Fibroblast of upper back skin (primary cell): ENCODE data around the gene B3GLCT.
A peak's percentile ranks its signal among the peaks of the same experiment; 100 is the strongest.
"Not testable (repeated sequence)": the region's sequence is repeated elsewhere in the genome, so short reads cannot be mapped to it uniquely, and the experiment has no call there.

Experiments
- DNase-seq: peaks from one replicate; pipeline ENCODE4 v3.0.0-alpha.2; 2013

B3GLCT gene

DNA sequence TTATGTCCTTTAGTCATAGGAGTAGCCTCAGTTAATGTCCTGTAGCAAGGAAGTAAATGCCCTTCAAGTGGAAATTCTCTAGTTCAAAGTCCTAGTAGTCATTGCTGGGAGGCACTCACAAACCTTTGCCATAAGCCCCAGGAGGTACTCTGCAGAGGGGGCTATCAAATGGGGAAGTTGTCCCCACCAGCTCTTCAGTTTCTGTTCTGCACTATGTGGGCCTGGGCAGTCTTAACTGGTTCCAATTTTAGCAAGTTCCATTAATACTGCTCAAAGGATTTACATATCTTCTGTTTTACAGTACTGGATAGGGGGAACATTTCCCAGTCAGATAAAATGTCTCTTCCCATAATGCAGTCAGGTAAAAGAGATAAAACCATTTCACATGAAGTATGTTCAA, 101.3 kb downstream of the B3GLCT start:
- no peak for DNase-seq

- no peak for DNase-seq
Measured at GRCh38 chr13:31310356-31310755, 110.6 kb downstream of the B3GLCT start.

DNA sequence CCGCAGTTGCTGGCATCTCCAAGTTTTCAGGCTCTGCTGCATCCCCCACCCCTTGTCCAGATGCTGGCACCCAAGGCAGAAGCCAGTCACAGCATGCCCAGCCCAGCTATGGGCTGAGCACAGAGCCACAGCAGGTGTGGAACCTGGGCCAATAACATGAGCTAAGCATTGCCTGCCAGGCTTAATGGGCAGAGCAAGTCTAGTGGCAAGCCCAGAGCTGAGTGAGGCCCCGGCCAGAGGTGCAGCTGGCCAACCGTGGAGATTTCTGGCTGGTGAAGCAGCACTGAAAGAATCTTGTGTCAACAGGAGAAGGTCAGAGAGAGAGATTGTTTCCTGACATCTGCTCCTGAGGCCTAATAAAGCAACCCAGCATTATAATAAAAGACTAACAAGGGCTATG, 111.0 kb downstream of the B3GLCT start:
- no peak for DNase-seq

- no peak for DNase-seq
Measured at GRCh38 chr13:31311921-31312320, 112.1 kb downstream of the B3GLCT start.

DNA sequence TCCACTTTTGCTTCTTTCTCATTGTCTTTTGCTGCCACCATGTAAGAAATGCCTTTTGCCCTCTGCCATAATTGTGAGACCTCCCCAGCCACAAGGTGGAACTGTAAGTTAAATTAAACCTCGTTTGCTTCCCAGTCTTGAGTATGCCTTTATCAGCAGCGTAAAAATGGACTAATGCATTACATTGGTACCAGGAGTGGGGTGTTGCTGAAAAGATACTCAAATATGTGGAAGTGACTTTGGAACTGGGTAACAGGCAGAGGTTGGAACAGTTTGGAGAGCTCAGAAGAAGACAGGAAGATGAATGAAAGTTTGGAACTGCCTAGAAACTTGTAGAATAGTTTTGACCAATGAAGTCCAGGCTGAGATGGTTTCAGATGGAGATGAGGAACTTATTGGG, 115.2 kb downstream of the B3GLCT start:
- no peak for DNase-seq

GRCh38 chr13:31320946-31321345, 121.2 kb downstream of the B3GLCT start:
- DNase-seq = no peak

- no peak for DNase-seq
Measured at GRCh38 chr13:31321457-31321856, 121.7 kb downstream of the B3GLCT start.

- peak; percentile 29 for DNase-seq
Measured at GRCh38 chr13:31322026-31322425, 122.3 kb downstream of the B3GLCT start.

DNA sequence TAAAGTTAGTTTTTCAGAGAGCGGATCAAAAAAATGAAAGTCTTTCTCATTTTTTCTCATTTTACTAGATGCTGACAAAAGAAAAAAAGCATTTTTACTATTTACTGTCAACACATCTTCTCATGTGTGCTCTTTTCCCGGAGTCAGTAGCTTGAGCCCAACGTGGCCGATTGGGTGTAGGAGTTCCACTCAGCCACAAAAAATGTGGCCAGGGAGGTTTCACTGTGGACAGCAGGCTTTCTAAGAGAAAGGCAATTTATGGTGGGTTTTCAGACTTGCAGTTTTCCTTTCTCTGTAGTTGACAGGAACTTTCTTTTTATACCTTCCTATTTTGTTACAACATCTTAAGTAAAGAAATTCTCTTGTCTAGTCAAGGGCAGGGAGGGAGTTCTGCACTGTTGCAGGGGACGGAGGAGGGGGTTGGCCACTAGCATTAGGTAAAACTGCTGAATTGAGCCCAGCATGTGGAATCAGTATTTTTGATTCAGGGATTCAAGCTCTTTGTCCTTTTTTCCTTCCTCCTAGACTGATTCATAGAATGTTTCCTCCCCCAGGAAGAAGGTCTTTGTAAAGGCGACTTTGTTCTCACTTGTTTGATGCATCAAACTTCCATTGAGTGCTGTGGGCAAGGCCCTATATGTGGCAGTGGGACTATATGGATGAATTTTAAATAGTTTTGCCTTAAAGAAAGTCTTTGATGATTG, 123.1 kb downstream of the B3GLCT start:
- DNase-seq = no peak

DNA sequence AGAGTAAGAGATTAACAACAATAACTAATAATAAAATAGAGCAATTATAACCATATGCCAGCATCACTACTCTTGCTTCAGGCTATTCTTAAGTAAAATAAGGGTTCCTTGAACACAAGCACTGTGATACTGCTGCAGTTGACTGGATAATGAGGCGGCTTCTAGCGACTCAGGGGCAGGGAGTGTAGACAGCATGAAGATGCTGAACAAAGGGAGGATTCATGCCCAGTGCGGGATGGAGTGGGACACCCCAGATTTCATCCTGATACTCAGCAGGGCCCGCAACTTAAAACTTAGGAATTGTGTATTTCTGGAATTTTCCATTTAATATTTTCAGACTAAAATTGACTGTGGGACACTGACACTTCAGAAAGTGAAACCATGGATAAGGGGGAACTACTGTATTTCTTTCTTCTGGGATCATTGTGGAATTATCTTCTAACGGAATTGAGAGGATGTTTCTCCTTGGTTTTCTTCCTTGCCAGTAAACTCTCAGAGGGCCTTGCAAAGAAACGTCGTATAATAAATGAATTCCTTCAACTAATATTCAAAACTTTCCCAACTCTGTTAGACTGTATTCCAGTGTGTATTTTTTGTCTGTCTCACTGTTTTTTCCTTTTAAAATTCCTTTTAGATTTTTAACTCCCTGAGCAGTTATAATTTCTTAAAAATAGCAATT, 127.5 kb downstream of the B3GLCT start:
- no peak for DNase-seq

- peak; percentile 12 for DNase-seq
Measured at GRCh38 chr13:31328549-31329235, 128.9 kb downstream of the B3GLCT start.

DNA sequence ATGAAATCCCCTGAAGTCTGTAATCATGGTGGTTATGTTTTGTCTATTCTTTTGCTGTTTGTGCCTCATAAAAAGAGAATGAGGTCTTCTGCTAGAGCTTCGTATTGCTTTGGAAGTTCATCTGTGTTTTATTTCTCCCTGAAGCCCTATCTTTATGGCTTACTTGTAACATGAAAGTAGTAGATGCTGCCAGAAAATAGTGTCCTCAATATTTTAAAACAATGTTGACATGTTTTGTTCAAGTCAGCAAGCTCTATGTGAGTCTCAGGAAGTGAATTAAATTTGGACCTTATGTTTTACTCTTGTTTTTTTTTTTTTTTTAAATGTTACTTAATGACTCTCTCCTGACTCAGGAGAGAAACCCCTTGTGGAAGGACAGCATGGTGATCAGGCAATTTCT, 130.5 kb downstream of the B3GLCT start:
- no peak for DNase-seq

DNA sequence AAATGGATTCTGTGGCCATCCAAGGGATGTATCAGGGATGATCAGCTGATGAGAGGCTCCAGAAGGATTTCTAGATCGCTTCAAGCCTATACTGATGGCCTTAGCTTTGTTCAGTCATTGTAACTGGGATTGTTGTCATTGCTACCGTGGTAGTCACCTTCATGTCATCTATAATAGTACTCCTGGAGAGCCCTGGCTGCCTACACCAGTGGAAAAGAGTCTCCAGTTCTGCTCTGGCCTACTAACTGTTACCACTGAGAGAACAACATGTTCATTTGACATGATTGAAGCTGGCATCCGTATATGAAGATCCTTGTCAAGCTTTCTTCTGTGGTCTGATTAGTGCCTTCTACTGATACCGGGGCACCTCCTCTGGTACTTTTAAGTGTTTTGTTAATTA, 131.3 kb downstream of the B3GLCT start:
- no peak for DNase-seq

DNA sequence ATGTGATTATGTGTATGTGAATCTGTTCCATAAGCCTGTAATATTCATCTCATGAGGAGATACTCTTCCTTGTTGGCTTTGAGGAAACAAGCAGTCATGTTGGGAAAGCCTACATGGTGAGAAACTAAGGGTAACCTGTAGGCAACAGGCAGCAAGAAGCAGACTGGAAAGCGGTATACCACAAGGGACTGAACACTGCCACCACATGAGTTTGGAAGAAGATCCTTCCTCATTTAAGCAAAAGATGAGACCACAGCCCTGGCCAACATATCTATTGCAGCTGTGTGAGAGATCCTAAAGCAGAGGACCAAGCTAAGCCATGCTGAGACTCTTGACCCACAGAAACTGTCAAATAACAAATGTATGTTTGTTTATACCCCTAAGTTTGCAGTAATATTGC, 134.8 kb downstream of the B3GLCT start:
- no peak for DNase-seq

DNA sequence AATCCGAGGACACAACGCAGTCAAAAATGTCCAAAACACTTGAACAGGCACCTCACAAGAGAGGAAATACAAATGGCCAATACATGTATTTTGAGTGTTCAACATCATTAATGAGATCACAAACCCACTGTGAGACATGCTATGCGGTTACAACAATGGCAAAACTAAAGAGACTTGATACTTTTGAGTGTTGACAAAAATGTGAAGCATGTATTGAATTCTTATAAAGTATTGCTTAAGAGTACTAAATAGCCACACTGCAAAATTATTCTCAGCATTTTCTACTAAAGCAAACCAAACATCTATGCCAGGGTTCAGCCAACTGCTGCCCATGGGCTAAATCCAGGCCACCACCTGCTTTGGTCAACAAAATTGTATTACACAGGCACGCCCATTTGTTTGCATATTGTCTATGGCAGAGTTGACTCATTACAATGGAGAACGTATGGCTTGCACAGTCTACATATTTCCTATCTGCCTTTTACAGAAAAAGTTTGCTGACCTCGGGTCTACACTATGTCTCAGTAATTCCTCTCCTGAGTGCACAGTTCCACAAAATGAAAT, 135.3 kb downstream of the B3GLCT start:
- DNase-seq = no peak

DNA sequence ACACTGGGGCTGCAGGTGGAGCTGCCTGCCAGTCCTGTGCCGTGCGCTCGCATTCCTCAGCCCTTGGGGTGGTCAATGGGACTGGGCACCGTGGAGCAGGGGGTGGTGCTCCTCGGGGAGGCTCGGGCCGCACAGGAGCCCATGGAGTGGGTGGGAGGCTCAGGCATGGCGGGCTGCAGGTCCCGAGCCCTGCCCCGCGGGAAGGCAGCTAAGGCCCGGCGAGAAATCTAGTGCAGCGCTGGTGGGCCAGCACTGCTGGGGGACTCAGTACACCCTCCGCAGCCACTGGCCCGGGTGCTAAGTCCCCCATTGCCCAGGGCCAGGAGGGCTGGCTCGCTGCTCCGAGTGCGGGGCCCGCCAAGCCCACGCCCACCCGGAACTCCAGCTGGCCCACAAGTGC, 139.8 kb downstream of the B3GLCT start:
- not testable (repeated sequence) for DNase-seq

DNA sequence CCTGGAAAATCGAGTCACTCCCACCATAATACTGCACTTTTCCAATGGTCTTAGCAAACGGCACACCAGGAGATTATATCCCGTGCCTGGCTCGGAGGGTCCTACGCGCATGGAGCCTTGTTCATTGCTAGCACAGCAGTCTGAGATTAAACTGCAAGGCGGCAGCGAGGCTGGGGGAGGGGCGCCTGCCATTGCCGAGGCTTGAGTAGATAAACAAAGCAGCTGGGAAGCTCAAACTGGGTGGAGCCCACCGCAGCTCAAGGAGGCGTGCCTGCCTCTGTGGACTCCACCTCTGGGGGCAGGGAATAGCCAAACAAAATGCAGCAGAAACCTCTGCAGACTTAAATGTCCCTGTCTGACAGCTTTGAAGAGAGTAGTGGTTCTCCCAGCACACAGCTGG, 141.1 kb downstream of the B3GLCT start:
- not testable (repeated sequence) for DNase-seq

DNA sequence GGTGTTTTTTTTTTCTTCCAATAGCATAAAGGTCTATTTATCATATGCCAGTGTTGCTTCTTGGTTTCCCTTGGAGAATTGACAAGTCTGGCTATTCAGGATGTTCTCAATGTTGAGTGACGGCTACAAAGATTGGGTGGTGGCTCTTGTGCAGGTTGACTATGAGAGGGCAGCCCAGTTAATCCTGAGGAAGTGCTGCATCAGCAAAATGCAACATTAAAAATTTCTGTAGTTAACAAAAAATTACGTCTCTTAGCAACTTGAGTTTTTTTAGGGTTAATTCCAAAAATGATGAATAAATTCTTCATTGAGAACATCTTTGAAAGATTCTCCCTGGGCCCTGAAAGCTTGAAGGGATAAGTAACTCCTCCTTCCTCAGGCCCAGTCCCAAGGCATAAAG, 147.1 kb downstream of the B3GLCT start:
- no peak for DNase-seq

DNA sequence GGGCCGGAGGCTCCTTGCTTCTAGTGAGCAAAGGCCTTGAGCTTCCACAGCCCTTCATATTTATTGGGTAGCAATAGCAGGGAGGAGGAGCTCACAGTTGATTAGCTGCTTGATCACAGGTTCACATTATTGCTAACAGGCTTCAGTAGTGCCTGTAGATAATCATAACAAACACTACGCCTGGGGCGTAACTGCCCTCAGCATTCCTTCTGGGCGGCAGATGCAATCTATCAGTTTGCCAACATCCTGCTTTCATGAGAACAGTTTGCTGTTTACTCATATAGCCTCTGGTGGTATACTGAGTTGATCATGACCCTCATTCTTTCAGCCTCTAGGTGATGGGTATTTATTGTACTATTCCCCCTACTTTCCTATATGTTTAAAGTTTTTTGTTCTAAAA, 149.4 kb downstream of the B3GLCT start:
- DNase-seq = no peak

GRCh38 chr13:31350560-31350959, 150.8 kb downstream of the B3GLCT start:
- DNase-seq = peak; percentile 9

DNA sequence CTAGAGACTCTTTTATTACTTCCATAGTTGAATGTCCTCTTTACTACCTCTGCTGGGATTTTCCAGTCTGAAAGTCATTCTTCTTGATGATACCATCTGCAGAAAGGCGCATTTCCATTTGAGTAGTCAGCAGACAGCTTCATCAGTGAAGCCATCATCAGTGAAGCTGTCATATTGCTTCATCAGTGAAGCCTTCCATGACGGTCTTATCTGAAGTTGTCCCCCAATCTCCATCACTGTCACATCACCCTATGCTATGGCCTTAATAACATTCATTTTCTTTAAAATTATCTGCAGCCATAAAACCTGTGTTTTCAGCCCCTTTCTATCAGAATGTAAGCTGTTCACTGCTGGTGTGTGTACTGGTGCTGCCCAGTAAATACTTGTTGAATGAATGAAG, 151.6 kb downstream of the B3GLCT start:
- no peak for DNase-seq

GRCh38 chr13:31352467-31352866, 152.7 kb downstream of the B3GLCT start:
- DNase-seq = no peak

- DNase-seq = no peak
Measured at GRCh38 chr13:31355001-31355400, 155.2 kb downstream of the B3GLCT start.

DNA sequence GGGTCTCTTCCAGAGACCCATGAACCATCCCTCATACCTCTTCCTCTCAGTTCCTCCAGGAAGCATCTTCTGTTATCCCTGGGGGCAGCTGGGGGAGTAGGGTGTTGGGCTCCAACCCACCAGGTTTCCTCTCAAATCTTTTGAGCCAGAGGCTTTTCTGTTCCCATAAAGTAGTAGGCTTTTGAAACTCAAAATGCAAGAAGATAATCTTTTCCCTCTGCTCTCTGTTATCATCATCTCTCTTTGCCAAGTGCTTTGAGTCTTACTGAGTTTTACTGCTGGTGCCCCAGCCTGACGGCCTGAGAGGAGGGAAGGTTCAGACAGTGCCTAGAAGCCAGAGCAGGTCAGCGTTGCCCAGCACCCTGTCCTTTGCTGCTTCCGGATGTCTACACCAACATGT, 157.2 kb downstream of the B3GLCT start:
- DNase-seq = no peak
